ENCODE data around the gene MS4A1.

The MS4A1 gene

GRCh38 chr11:60482361-60482760 is 26.7 kb downstream of the MS4A1 start:
- no peak overlapping the region for H4K91ac ChIP-seq (ENCODE audit: low read depth, low read length, poor library complexity)
- WGBS, 2 donors (ENCODE audit: extremely low coverage in 2 of 2, insufficient read length in 2 of 2, insufficient replicate concordance in 1 of 2): no CpG with 5 or more reads among the region's 2 CpGs
- no peak for DNase-seq (ENCODE audit: low spot score)
- no peak overlapping the region for H2AFZ ChIP-seq (ENCODE audit: low read length)
- no peaks in the 10 kb centered on the region for H3K27me3 ChIP-seq (ENCODE audit: control insufficient read depth in 3 of 3, insufficient read depth in 3 of 3, low read depth in 1 of 3, low read length in 3 of 3)
- no peak overlapping the region for H3K4ac ChIP-seq (ENCODE audit: low read length)
- no peaks in the 10 kb centered on the region for H3K4me1 ChIP-seq (ENCODE audit: control insufficient read depth in 2 of 2, insufficient read depth in 1 of 2, low read depth in 1 of 2, low read length in 2 of 2)
- no peak overlapping the region for H3K23ac ChIP-seq (ENCODE audit: low read depth, low read length, poor library complexity)
- no peak overlapping the region for H3K18ac ChIP-seq (ENCODE audit: low read length)
- H3K4me3 ChIP-seq (ENCODE audit: low read length in 2 of 2): no peak overlapping the region
- no peaks in the 10 kb centered on the region for H3K36me3 ChIP-seq (replicated peaks in 1 of 2; ENCODE audit: control insufficient read depth in 2 of 2, insufficient read depth in 2 of 2, low read length in 2 of 2)
- H2BK120ac ChIP-seq (ENCODE audit: low read depth, low read length): no peak overlapping the region
- H2BK5ac ChIP-seq (ENCODE audit: low read length): no peak overlapping the region
- H3K79me1 ChIP-seq (ENCODE audit: low read depth, low read length): no peaks in the 10 kb centered on the region
- H3K9ac ChIP-seq (ENCODE audit: low read depth, low read length, poor library complexity): no peak overlapping the region
- no peak overlapping the region for H3K14ac ChIP-seq (ENCODE audit: low read length)
- H4K8ac ChIP-seq (ENCODE audit: low read depth, low read length): no peak overlapping the region
- no peak overlapping the region for H3K27ac ChIP-seq (replicated peaks; ENCODE audit: low read length)
- H2BK15ac ChIP-seq (ENCODE audit: low read length): no peak overlapping the region
- no peak overlapping the region for H3K4me2 ChIP-seq (ENCODE audit: insufficient read depth, low read length, poor library complexity, severe bottlenecking)
- H2AK5ac ChIP-seq (ENCODE audit: low read depth, low read length): no peak overlapping the region
- no peak overlapping the region for H2BK12ac ChIP-seq (ENCODE audit: low read length)
- H3K9me3 ChIP-seq (replicated peaks in 1 of 2; ENCODE audit: control insufficient read depth in 2 of 2, insufficient read depth in 1 of 2, low read depth in 1 of 2, low read length in 2 of 2): no peaks in the 10 kb centered on the region

DNA sequence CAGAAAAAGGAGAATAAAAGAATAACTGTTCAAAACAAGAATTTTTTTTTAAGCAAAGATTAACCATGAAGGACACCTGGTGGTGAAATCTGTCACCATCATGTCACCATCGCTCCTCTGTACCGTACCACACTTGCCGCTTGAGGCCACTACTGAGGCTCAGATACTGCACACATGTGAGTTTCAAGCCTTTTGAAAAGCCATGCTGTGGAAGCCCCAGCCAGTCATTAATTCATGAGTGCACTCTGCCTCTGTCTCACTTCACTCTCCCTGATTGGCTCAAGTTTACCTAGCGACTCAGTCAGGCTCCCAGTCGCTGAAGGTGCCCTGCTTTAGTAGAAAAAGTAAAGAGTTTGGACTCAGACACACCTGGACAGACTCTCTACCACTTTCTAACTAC is 30.3 kb downstream of the MS4A1 start:
- Histone ChIP-seq H3K18ac (ENCODE audit: low read length) (no peak overlapping the region), H3K9ac (ENCODE audit: low read depth, low read length, poor library complexity) (no peak overlapping the region), H3K14ac (ENCODE audit: low read length) (no peak overlapping the region), H3K23ac (ENCODE audit: low read depth, low read length, poor library complexity) (no peak overlapping the region), H3K4ac (ENCODE audit: low read length) (no peak overlapping the region), H2BK12ac (ENCODE audit: low read length) (no peak overlapping the region), H3K4me1 (ENCODE audit: control insufficient read depth in 2 of 2, insufficient read depth in 1 of 2, low read depth in 1 of 2, low read length in 2 of 2) (no peaks in the 10 kb centered on the region), H4K91ac (ENCODE audit: low read depth, low read length, poor library complexity) (no peak overlapping the region), H3K9me3 (replicated peaks in 1 of 2; ENCODE audit: control insufficient read depth in 2 of 2, insufficient read depth in 1 of 2, low read depth in 1 of 2, low read length in 2 of 2) (no peaks in the 10 kb centered on the region), H2AK5ac (ENCODE audit: low read depth, low read length) (no peak overlapping the region), H3K27ac (replicated peaks; ENCODE audit: low read length) (no peak overlapping the region), H3K4me3 (ENCODE audit: low read length in 2 of 2) (no peak overlapping the region), H2BK120ac (ENCODE audit: low read depth, low read length) (no peak overlapping the region), H3K79me1 (ENCODE audit: low read depth, low read length) (no peaks in the 10 kb centered on the region), H2BK15ac (ENCODE audit: low read length) (no peak overlapping the region), H2BK5ac (ENCODE audit: low read length) (no peak overlapping the region), H4K8ac (ENCODE audit: low read depth, low read length) (no peak overlapping the region), H3K27me3 (ENCODE audit: control insufficient read depth in 3 of 3, insufficient read depth in 3 of 3, low read depth in 1 of 3, low read length in 3 of 3) (no peaks in the 10 kb centered on the region), H2AFZ (ENCODE audit: low read length) (no peak overlapping the region), H3K4me2 (ENCODE audit: insufficient read depth, low read length, poor library complexity, severe bottlenecking) (no peak overlapping the region), H3K36me3 (replicated peaks in 1 of 2; ENCODE audit: control insufficient read depth in 2 of 2, insufficient read depth in 2 of 2, low read length in 2 of 2) (no peaks in the 10 kb centered on the region)
- no CpG with 5 or more reads among the region's 5 CpGs for WGBS, 2 donors (ENCODE audit: extremely low coverage in 2 of 2, insufficient read length in 2 of 2, insufficient replicate concordance in 1 of 2)
- DNase-seq (ENCODE audit: low spot score): peak; percentile 9

- Histone ChIP-seq H2BK120ac (ENCODE audit: low read depth, low read length) (no peak within 1 kb of the TSS), H3K18ac (ENCODE audit: low read length) (no peak within 1 kb of the TSS), H2AK5ac (ENCODE audit: low read depth, low read length) (no peak within 1 kb of the TSS), H3K4me1 (ENCODE audit: control insufficient read depth in 2 of 2, insufficient read depth in 1 of 2, low read depth in 1 of 2, low read length in 2 of 2) (no peaks in the 10 kb centered on the region), H3K23ac (ENCODE audit: low read depth, low read length, poor library complexity) (no peak within 1 kb of the TSS), H3K36me3 (replicated peaks in 1 of 2; ENCODE audit: control insufficient read depth in 2 of 2, insufficient read depth in 2 of 2, low read length in 2 of 2) (no peaks in the 10 kb centered on the region), H3K4ac (ENCODE audit: low read length) (no peak within 1 kb of the TSS), H4K91ac (ENCODE audit: low read depth, low read length, poor library complexity) (no peak within 1 kb of the TSS), H2AFZ (ENCODE audit: low read length) (no peak within 1 kb of the TSS), H3K4me2 (ENCODE audit: insufficient read depth, low read length, poor library complexity, severe bottlenecking) (no peak within 1 kb of the TSS), H3K27me3 (ENCODE audit: control insufficient read depth in 3 of 3, insufficient read depth in 3 of 3, low read depth in 1 of 3, low read length in 3 of 3) (no peaks in the 10 kb centered on the region), H3K9ac (ENCODE audit: low read depth, low read length, poor library complexity) (no peak within 1 kb of the TSS), H2BK12ac (ENCODE audit: low read length) (no peak within 1 kb of the TSS), H3K4me3 (ENCODE audit: low read length in 2 of 2) (no peak within 1 kb of the TSS), H3K27ac (replicated peaks; ENCODE audit: low read length) (no peak within 1 kb of the TSS), H3K79me1 (ENCODE audit: low read depth, low read length) (no peaks in the 10 kb centered on the region), H3K9me3 (replicated peaks in 1 of 2; ENCODE audit: control insufficient read depth in 2 of 2, insufficient read depth in 1 of 2, low read depth in 1 of 2, low read length in 2 of 2) (no peaks in the 10 kb centered on the region), H2BK15ac (ENCODE audit: low read length) (no peak within 1 kb of the TSS), H2BK5ac (ENCODE audit: low read length) (no peak within 1 kb of the TSS), H3K14ac (ENCODE audit: low read length) (no peak within 1 kb of the TSS), H4K8ac (ENCODE audit: low read depth, low read length) (no peak within 1 kb of the TSS)
- no peak for DNase-seq (ENCODE audit: low spot score)
- WGBS, 2 donors (ENCODE audit: extremely low coverage in 2 of 2, insufficient read length in 2 of 2, insufficient replicate concordance in 1 of 2): no CpG with 5 or more reads among the region's 4 CpGs
Observed at GRCh38 chr11:60492488-60493009, 36.9 kb downstream of the MS4A1 start, which contains the start of gene MS4A12. TSS of gene MS4A12 (plus strand) at chr11:60492778. CDS start at chr11:60497319, 4,541 bp downstream.

DNA sequence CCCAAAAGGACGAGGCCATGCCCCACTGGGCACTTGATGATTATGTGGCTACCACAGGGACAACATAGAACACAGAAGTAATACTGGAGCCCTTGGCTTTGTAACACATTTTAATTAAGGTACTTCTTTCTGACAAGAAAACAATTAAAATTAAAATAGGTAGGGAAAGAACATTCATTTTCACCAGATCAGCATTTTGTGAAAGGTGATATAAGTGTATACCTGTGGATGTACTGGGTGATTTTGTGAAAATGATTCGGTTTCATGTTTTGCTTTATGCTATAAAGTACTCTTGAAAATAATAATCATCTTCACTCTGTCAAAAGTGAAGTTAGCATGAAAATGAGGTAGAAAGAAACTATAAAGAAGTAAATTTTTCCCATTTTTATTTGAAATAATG is 37.8 kb downstream of the MS4A1 start:
- Histone ChIP-seq H2BK12ac (ENCODE audit: low read length) (no peak overlapping the region), H4K91ac (ENCODE audit: low read depth, low read length, poor library complexity) (no peak overlapping the region), H3K4ac (ENCODE audit: low read length) (no peak overlapping the region), H3K27ac (replicated peaks; ENCODE audit: low read length) (no peak overlapping the region), H3K18ac (ENCODE audit: low read length) (no peak overlapping the region), H2AK5ac (ENCODE audit: low read depth, low read length) (no peak overlapping the region), H2BK120ac (ENCODE audit: low read depth, low read length) (no peak overlapping the region), H3K23ac (ENCODE audit: low read depth, low read length, poor library complexity) (no peak overlapping the region), H2BK15ac (ENCODE audit: low read length) (no peak overlapping the region), H4K8ac (ENCODE audit: low read depth, low read length) (no peak overlapping the region), H2BK5ac (ENCODE audit: low read length) (no peak overlapping the region), H3K9me3 (replicated peaks in 1 of 2; ENCODE audit: control insufficient read depth in 2 of 2, insufficient read depth in 1 of 2, low read depth in 1 of 2, low read length in 2 of 2) (no peaks in the 10 kb centered on the region), H3K14ac (ENCODE audit: low read length) (no peak overlapping the region), H3K79me1 (ENCODE audit: low read depth, low read length) (no peaks in the 10 kb centered on the region), H3K9ac (ENCODE audit: low read depth, low read length, poor library complexity) (no peak overlapping the region), H3K27me3 (ENCODE audit: control insufficient read depth in 3 of 3, insufficient read depth in 3 of 3, low read depth in 1 of 3, low read length in 3 of 3) (no peaks in the 10 kb centered on the region), H3K4me2 (ENCODE audit: insufficient read depth, low read length, poor library complexity, severe bottlenecking) (no peak overlapping the region), H2AFZ (ENCODE audit: low read length) (no peak overlapping the region), H3K4me3 (ENCODE audit: low read length in 2 of 2) (no peak overlapping the region), H3K36me3 (replicated peaks in 1 of 2; ENCODE audit: control insufficient read depth in 2 of 2, insufficient read depth in 2 of 2, low read length in 2 of 2) (no peaks in the 10 kb centered on the region), H3K4me1 (ENCODE audit: control insufficient read depth in 2 of 2, insufficient read depth in 1 of 2, low read depth in 1 of 2, low read length in 2 of 2) (no peaks in the 10 kb centered on the region)
- WGBS, 2 donors (ENCODE audit: extremely low coverage in 2 of 2, insufficient read length in 2 of 2, insufficient replicate concordance in 1 of 2): no CpG with 5 or more reads among the region's 2 CpGs
- no peak for DNase-seq (ENCODE audit: low spot score)
